ENCODE data around the gene ABCD3. TPM values are rescaled to one million over a fixed set of nuclear protein-coding genes. Genes with fewer than 3 reads are reported as not detected.

ABCD3 gene
- total and polyA plus RNA-seq, 2 of the 8 experiments (the other 6 are each of a cell fraction or from before 2014, with no cell fraction given) = 6.6 to 29.4 TPM

- no peak overlapping the region for H2BK15ac ChIP-seq (ENCODE audit: low read length)
- FAIRE-seq (no peak), DNase-seq (ENCODE audit: low read depth in 1 of 2, low spot score in 2 of 2) (no peak)
- no peak overlapping the region for H3K23ac ChIP-seq (ENCODE audit: insufficient read length)
- no peaks in the 10 kb centered on the region for H3K23me2 ChIP-seq (ENCODE audit: low read depth, low read length)
- no peak overlapping the region for H2BK20ac ChIP-seq (ENCODE audit: low read length)
- no peak overlapping the region for H3K4me2 ChIP-seq (ENCODE audit: insufficient read depth in 1 of 2, low read depth in 2 of 2, low read length in 2 of 2)
- no peak overlapping the region for H3K27ac ChIP-seq (ENCODE audit: low read depth, low read length)
- no peak overlapping the region for H2BK12ac ChIP-seq (ENCODE audit: low read depth, low read length)
- H3K4ac ChIP-seq (replicated peaks; ENCODE audit: insufficient read length, low read depth, low read length) = no peak overlapping the region
- H4K5ac ChIP-seq (ENCODE audit: insufficient read length, low read depth, low read length) = no peak overlapping the region
- H3K36me3 ChIP-seq (ENCODE audit: control insufficient read depth in 2 of 4, insufficient read depth in 4 of 4, low read length in 3 of 4) = no peaks in the 10 kb centered on the region
- no peak overlapping the region for H2BK5ac ChIP-seq (ENCODE audit: low read depth, low read length)
- no peak overlapping the region for H2BK120ac ChIP-seq (replicated peaks; ENCODE audit: low read depth, low read length)
- no peaks in the 10 kb centered on the region for H3K79me1 ChIP-seq (ENCODE audit: low read depth, low read length)
- POLR2A ChIA-PET (ENCODE audit: partially characterized antibody) = interaction anchor here (0.5 kb wide), 1 partner anchor 511 kb away, joined by 4 read pairs; no protein-coding TSS in a partner anchor
- H3K14ac ChIP-seq (ENCODE audit: insufficient read length) = no peak overlapping the region
- H3K9me3 ChIP-seq (ENCODE audit: insufficient read depth in 2 of 2, low read depth in 1 of 2, low read length in 1 of 2) = no peaks in the 10 kb centered on the region
- no peak overlapping the region for H2AFZ ChIP-seq (ENCODE audit: low read length)
- WGBS, 2 experiments (ENCODE audit: extremely low coverage in 1 of 2, insufficient coverage in 1 of 2, insufficient read length in 1 of 2, insufficient replicate concordance in 2 of 2, low coverage in 1 of 2, low lambda C conversion rate in 2 of 2, missing lambda C conversion rate in 1 of 2) = 92% methylated on average over 3 of the region's 3 CpGs; no CpG with 5 or more reads in 1 of the 2 experiments
- H3K9ac ChIP-seq (replicated peaks in 1 of 4; ENCODE audit: extremely low read depth in 1 of 4, low read depth in 3 of 4, low read length in 3 of 4) = no peak overlapping the region
- H3K18ac ChIP-seq (ENCODE audit: extremely low read depth, low read length) = no peak overlapping the region
- H3K4me3 ChIP-seq (ENCODE audit: extremely low read depth in 1 of 4, insufficient read depth in 2 of 4, low read depth in 3 of 4, low read length in 4 of 4) = no peak overlapping the region
- H3K79me2 ChIP-seq (ENCODE audit: control insufficient read depth in 1 of 2, insufficient read depth in 2 of 2, low read length in 2 of 2) = no peaks in the 10 kb centered on the region
- no peak overlapping the region for H2AK5ac ChIP-seq (ENCODE audit: low read depth, low read length)
- H4K8ac ChIP-seq (ENCODE audit: extremely low read depth, insufficient read depth, low read length) = no peak overlapping the region
- H3K4me1 ChIP-seq (replicated peaks in 1 of 4; ENCODE audit: control insufficient read depth in 3 of 4, insufficient read depth in 4 of 4, low read length in 3 of 4) = no peaks in the 10 kb centered on the region
- H4K20me1 ChIP-seq (replicated peaks in 1 of 2; ENCODE audit: control insufficient read depth in 1 of 2, insufficient read depth in 2 of 2, low read length in 2 of 2) = no peaks in the 10 kb centered on the region
- no peak overlapping the region for H4K91ac ChIP-seq (replicated peaks; ENCODE audit: insufficient read length, low read length)
- no peak overlapping the region for H3K56ac ChIP-seq (replicated peaks; ENCODE audit: insufficient read length, low read depth, low read length)
- H3K27me3 ChIP-seq (replicated peaks in 1 of 4; ENCODE audit: control insufficient read depth in 3 of 4, extremely low read depth in 1 of 4, insufficient read depth in 3 of 4, low read length in 3 of 4) = no peaks in the 10 kb centered on the region
- CTCF ChIA-PET (ENCODE audit: partially characterized antibody) = interaction anchor here (0.9 to 2.3 kb wide), 4 partner anchors 11 to 102 kb away, joined by 3 to 10 read pairs (median 6); no protein-coding TSS in a partner anchor
- TF ChIP-seq TEAD4 (IDR thresholded peaks at IDR 0.05; ENCODE audit: low read depth, low read length) (no peak), SP4 (IDR thresholded peaks at IDR 0.05; ENCODE audit: low read length) (no peak), SIX5 (IDR thresholded peaks at IDR 0.05; ENCODE audit: low read depth, low read length) (no peak)
These were observed 38.6 kb upstream of the ABCD3 start for GRCh38 chr1:94379615-94380014.
